HL-60 (cell line): Measurements from ENCODE around the gene GXYLT2.

Experiments used
- DNase-seq, 2 experiments: peaks; one replicate each; pipeline ENCODE4 v3.0.0-alpha.2; 2010 to 2020; ENCODE audit warnings: low read depth in 1 of 2, low spot score in 1 of 2
- H3K27ac ChIP-seq: fragments of 250-450 bp; sonication (Bioruptor Pico); replicated peaks from 2 replicates; pipeline ENCODE4 v1.5.1; 2020; ENCODE audit warnings: mild to moderate bottlenecking, moderate library complexity
- H3K27me3 ChIP-seq: fragments of 250-450 bp; sonication (Bioruptor Pico); 2 replicates; pipeline ENCODE4 v1.5.1; 2021; ENCODE audit warnings: mild to moderate bottlenecking, moderate library complexity; ENCODE audit not compliant: insufficient read depth, poor library complexity, severe bottlenecking
- H3K4me3 ChIP-seq: replicated peaks from 2 replicates; pipeline ENCODE4 v1.5.1; 2011; ENCODE audit warnings: mild to moderate bottlenecking, control low read depth, low read length; ENCODE audit not compliant: insufficient read depth
- GABPA ChIP-seq: IDR thresholded peaks from 2 replicates; pipeline ENCODE4 v1.6.1; 2012; ENCODE audit warnings: low read depth
- POLR2AphosphoS5 ChIP-seq: IDR thresholded peaks from 2 replicates; pipeline ENCODE4 v1.6.1; 2012; ENCODE audit warnings: low read depth
- REST ChIP-seq: IDR thresholded peaks from 2 replicates; pipeline ENCODE4 v1.6.1; 2012; ENCODE audit warnings: low read depth; ENCODE audit not compliant: insufficient replicate concordance
- SPI1 ChIP-seq: IDR thresholded peaks from 2 replicates; pipeline ENCODE4 v1.6.1; 2012; ENCODE audit warnings: low read depth, mild to moderate bottlenecking, borderline replicate concordance
- TF ChIP-seq, protein P1 (sequence below): IDR thresholded peaks from one replicate; pipeline ENCODE4 v1.5.1; 2011; ENCODE audit warnings: low read length, control low read depth, inconsistent platforms; ENCODE audit not compliant: insufficient read depth

GXYLT2 gene

DNA sequence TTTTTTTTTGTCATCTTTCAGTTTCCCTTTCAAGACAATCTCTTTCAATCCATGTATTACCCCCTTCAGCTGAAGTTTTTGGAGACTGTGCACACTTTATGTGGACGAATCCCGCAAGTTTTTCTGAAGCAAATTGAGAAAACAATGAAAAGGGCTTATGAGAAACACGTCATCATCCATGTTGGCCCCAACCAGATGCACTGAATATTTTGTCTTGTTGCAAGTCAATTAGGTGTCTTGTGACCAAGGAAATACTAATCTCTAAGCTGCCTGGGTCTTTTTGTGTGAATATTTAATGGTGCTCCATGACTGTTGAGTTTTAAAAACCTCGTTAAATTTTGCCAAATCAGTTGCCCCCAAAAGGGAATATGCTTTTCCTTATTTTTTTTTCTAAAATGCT, 87.1 kb downstream of the GXYLT2 start:
- TF ChIP-seq, protein P1, sequence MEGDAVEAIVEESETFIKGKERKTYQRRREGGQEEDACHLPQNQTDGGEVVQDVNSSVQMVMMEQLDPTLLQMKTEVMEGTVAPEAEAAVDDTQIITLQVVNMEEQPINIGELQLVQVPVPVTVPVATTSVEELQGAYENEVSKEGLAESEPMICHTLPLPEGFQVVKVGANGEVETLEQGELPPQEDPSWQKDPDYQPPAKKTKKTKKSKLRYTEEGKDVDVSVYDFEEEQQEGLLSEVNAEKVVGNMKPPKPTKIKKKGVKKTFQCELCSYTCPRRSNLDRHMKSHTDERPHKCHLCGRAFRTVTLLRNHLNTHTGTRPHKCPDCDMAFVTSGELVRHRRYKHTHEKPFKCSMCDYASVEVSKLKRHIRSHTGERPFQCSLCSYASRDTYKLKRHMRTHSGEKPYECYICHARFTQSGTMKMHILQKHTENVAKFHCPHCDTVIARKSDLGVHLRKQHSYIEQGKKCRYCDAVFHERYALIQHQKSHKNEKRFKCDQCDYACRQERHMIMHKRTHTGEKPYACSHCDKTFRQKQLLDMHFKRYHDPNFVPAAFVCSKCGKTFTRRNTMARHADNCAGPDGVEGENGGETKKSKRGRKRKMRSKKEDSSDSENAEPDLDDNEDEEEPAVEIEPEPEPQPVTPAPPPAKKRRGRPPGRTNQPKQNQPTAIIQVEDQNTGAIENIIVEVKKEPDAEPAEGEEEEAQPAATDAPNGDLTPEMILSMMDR = no peak
- TF ChIP-seq SPI1 (no peak), GABPA (no peak), POLR2AphosphoS5 (no peak), REST (no peak)

DNA sequence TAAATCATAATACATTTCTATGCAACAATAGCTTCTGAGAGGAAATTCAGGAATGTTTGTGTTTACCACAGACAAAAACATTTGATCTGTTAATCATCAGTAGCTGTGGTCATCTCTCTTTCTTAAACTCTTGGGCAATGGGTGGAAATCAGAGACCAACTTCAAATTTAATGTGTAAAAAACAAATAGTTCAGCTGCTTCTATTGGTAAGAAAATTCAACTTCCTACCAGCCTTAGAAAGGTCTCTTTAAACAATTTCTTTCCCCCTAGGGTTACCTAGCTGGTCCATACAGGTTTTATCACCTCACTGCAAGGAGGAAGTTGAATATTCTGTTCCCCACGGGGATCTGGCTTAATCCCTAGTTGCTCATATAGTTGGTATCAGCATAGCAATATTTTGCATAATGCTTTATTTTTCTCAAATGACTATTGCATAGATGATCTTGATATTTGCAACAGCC, 88.5 kb downstream of the GXYLT2 start:
- TF ChIP-seq REST (no peak), SPI1 (no peak), POLR2AphosphoS5 (no peak), GABPA (no peak)
- TF ChIP-seq, protein P1 = no peak
- Histone ChIP-seq H3K27ac (peak overlapping the region; percentile 69), H3K4me3 (no peak overlapping the region), H3K27me3 (no peaks in the 10 kb centered on the region)
- DNase-seq = peak in 1 of 2 experiments; percentile 39

More for the DNA sequence above, 87.1 kb downstream of the GXYLT2 start:
- Histone ChIP-seq H3K27me3 (no peaks in the 10 kb centered on the region), H3K4me3 (no peak overlapping the region), H3K27ac (no peak overlapping the region)
- no peak for DNase-seq

DNA sequence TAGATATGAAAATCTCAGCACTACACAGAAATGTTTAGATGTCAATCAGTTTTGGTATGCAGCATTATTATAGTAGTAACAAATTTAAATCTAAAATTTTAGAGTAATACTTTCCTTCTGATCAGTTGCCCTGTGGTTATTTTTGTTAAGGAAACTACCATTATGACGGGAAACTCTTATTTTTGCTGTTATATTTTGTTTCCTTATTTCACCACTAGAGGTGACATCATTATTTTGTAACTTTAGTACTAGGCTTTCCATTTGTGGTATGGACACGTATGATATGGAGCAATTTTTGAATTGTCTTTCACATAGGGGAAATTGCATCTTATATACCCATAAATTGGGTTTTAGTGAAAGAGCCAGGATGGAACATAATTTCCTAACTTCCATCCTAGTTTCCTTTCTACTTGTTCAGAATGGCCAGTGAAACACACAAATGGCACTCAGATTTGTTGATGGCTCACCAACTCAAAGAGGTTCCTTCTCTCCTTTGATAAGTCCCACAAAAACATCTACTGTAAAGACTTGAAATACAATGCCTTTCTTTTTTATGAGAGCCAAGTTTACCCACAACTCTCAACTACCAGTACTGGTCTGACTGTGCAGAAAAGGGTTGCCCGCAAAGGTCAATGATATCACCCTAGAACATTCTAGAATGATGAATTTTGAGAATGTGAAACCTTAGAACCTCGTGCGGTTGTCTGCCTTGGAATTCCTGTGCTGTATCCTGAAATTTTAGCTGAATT, 89.4 kb downstream of the GXYLT2 start:
- Histone ChIP-seq H3K27me3 (no peaks in the 10 kb centered on the region), H3K27ac (peak overlapping the region; percentile 69), H3K4me3 (no peak overlapping the region)
- TF ChIP-seq GABPA (no peak; the same call in 1 of the 2 replicates), SPI1 (no peak), POLR2AphosphoS5 (peak; percentile 21; the same call in 1 of the 2 replicates)
- peak; percentile 43 to 65 for DNase-seq

DNA sequence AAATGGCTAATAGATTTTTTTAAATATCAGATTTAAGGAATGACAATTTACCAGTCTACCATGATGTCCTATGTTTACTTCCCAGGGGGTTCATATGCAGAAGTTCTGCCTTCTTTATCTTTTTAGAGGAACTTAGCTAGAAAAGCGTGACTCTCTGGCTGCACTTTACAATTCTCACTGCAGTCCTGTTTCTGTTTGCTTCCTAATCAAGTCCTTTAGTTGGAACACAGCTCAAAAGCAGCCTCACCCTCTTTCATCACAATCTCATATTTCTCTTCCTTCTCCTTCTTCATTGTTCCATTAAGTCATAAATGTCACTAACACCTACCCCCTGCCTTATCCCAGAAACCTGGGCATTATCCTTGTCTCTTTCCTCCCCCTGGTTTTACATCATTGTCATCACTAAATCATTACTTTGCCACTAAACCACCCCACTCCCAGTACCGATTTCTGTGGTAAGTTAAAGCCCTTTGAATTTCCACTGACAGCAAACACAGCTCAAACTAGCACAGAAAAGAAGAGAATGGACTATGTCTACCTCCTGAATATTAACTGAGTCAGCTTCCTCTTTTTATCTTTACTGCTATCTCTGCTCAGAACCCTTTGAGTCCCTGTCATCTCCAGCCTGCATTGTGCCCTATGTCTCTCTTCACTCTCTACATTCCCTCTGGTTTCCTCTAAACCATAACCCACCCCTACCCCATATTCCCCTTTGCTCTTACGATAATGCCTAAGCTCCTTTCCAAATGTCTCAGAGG, 94.9 kb downstream of the GXYLT2 start:
- H3K27me3 ChIP-seq = no peaks in the 10 kb centered on the region
- H3K4me3 ChIP-seq = no peak overlapping the region
- peak in 1 of 2 experiments; percentile 46 for DNase-seq
- TF ChIP-seq POLR2AphosphoS5 = no peak
- TF ChIP-seq, protein P1 = no peak
- no peak for TF ChIP-seq REST
- TF ChIP-seq GABPA = no peak
- peak; percentile 56; the same call in 1 of the 2 replicates for TF ChIP-seq SPI1
- H3K27ac ChIP-seq = peak overlapping the region; percentile 63
